Thoracic aorta (tissue), 2 donors: ENCODE measurements around the gene THAP7. TPM values are rescaled to one million over a fixed set of nuclear protein-coding genes. Genes with fewer than 3 reads are reported as not detected.
A peak's percentile ranks its signal among the peaks of the same experiment; 100 is the strongest.

Source experiments
- ATAC-seq: fragments of 150-250 bp; one replicate; pipeline ENCODE4 v1.8.0; 2017; ENCODE audit warnings: low read depth; ENCODE audit not compliant: insufficient number of reproducible peaks, low FRiP score
- DNase-seq: peaks from one replicate; pipeline ENCODE4 v3.0.0-alpha.2; 2020; ENCODE audit warnings: low spot score
- H3K27ac ChIP-seq, 2 donors: fragments of 200-600 bp; sonication (generic); 1 replicate in 1 of 2; 2 replicates in 1 of 2; pipeline ENCODE4 v1.5.1; 2016; ENCODE audit warnings: mild to moderate bottlenecking in 2 of 2, moderate library complexity in 2 of 2
- H3K27me3 ChIP-seq: fragments of 200-600 bp; sonication (generic); replicated peaks from 2 replicates; pipeline ENCODE4 v1.6.0; 2016; ENCODE audit warnings: mild to moderate bottlenecking; ENCODE audit not compliant: insufficient read depth
- H3K36me3 ChIP-seq: fragments of 200-600 bp; sonication (generic); one replicate; pipeline ENCODE4 v1.5.1; 2016
- H3K4me1 ChIP-seq, 2 donors: fragments of 200-600 bp; sonication (generic); 1 replicate in 1 of 2; 2 replicates in 1 of 2; pipeline versions ENCODE4 v1.5.1 to v1.6.0; 2016; ENCODE audit warnings: low read depth in 2 of 2, mild to moderate bottlenecking in 1 of 2; ENCODE audit not compliant: control insufficient read depth in 1 of 2
- H3K4me3 ChIP-seq: fragments of 200-600 bp; sonication (generic); 2 replicates; pipeline ENCODE4 v1.5.1; 2016; ENCODE audit warnings: mild to moderate bottlenecking
- H3K9me3 ChIP-seq: fragments of 200-600 bp; sonication (generic); 2 replicates; pipeline ENCODE4 v1.5.1; 2016
- total RNA-seq, 2 donors: library from RNA; depleted of rRNA; stranded (reverse); fragments of >200 nt; gene quantifications; one replicate each; pipeline versions ENCODE4 v1.1.0 to v1.2.3, GENCODE V29; 2016
- TF ChIP-seq, protein P1 (sequence below): fragments of 200-600 bp; sonication (generic); IDR thresholded peaks from one replicate; pipeline ENCODE4 v1.5.1; 2019; ENCODE audit warnings: antibody characterized with exemption

Gene THAP7
- total RNA-seq, 2 donors from 2014 or later: 38.3 to 60.0 TPM

GRCh38 chr22:21018314-21018713, 16.4 kb upstream of the THAP7 start:
- Histone ChIP-seq H3K9me3 (no peaks in the 10 kb centered on the region), H3K27me3 (no peaks in the 10 kb centered on the region), H3K27ac (no peak overlapping the region), H3K36me3 (no peaks in the 10 kb centered on the region), H3K4me1 (peaks cover 15 to 26% of the 10 kb centered on the region in 2 donors), H3K4me3 (no peak overlapping the region)
- TF ChIP-seq, protein P1, sequence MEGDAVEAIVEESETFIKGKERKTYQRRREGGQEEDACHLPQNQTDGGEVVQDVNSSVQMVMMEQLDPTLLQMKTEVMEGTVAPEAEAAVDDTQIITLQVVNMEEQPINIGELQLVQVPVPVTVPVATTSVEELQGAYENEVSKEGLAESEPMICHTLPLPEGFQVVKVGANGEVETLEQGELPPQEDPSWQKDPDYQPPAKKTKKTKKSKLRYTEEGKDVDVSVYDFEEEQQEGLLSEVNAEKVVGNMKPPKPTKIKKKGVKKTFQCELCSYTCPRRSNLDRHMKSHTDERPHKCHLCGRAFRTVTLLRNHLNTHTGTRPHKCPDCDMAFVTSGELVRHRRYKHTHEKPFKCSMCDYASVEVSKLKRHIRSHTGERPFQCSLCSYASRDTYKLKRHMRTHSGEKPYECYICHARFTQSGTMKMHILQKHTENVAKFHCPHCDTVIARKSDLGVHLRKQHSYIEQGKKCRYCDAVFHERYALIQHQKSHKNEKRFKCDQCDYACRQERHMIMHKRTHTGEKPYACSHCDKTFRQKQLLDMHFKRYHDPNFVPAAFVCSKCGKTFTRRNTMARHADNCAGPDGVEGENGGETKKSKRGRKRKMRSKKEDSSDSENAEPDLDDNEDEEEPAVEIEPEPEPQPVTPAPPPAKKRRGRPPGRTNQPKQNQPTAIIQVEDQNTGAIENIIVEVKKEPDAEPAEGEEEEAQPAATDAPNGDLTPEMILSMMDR: no peak
- DNase-seq (no peak), ATAC-seq (no peak)

GRCh38 chr22:21016644-21017420, 14.9 kb upstream of the THAP7 start:
- DNase-seq (no peak), ATAC-seq (no peak)

DNA sequence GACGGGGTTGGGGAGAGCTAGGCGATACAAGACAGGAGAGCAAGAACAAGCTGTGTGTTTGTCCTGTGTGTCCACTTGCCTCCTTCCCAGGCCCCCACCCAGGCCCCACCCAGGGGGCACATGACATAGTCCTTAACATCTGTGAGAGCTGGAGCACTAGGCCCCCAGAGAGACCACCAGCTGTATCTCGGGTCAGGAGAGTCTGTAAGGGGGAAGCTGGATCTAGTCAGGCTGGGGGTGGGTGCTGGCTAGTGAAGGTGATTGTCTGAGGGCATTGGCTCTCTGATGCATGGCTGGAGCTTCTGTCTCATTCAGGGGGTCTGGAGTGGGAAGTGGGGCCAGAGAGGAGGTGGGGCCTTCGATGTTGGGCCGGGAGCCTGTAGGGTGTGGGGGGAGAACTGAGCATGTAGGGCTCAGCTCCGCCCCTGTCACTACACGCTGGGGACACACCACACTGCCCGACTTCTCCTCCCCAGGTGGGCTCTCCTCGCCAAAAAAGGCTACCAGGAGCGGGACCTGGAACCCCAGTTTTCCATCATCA, 13.6 kb upstream of the THAP7 start:
- Histone ChIP-seq H3K27me3 (no peaks in the 10 kb centered on the region), H3K4me3 (peak overlapping the region; percentile 72), H3K27ac (no peak overlapping the region), H3K36me3 (no peaks in the 10 kb centered on the region), H3K4me1 (peaks cover 15 to 26% of the 10 kb centered on the region in 2 donors), H3K9me3 (no peaks in the 10 kb centered on the region)
- TF ChIP-seq, protein P1: no peak
- no peak for ATAC-seq
- DNase-seq: no peak

More at GRCh38 chr22:21016644-21017420, 14.9 kb upstream of the THAP7 start:
- Histone ChIP-seq H3K36me3 (no peaks in the 10 kb centered on the region), H3K27me3 (no peaks in the 10 kb centered on the region), H3K9me3 (no peaks in the 10 kb centered on the region), H3K4me1 (peaks cover 15 to 26% of the 10 kb centered on the region in 2 donors), H3K27ac (no peak overlapping the region), H3K4me3 (no peak overlapping the region)
- TF ChIP-seq, protein P1: no peak

DNA sequence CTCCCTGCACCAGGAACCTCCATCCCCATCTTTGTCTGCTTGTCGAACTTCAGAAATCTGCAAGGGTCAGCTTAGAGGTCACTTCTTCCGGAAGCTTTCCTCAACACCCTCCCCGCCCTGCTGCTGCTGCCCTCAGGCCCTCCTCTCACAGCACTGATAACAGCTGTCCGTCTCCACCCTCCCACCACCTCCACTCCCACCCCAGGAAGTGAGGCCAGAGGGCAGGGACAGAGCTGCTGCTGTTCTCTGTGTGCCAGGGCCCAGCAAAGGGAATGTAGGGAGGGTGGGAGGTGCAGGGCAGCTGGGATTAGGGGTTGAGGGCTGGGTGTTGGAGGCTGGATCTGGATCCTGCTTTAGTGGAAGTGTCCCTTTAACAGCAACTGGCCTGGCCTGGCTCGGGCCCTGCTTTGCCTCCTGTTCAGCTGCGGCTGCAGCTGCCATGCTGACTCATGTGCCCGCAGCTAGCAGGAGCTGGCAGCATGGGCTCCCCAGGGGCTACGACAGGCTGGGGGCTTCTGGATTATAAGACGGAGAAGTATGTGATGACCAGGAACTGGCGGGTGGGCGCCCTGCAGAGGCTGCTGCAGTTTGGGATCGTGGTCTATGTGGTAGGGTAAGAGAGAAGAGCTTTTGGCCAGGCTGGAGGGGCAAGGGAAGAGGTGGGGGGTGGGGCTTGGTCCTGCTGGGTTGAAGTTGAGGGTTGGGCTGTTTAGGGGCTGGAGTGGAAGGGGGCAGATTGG, 13.0 kb upstream of the THAP7 start, which contains the start of gene P2RX6:
Gene P2RX6, plus strand, starts transcription at position 440 of the 740 bp plus-strand sequence. Its CDS starts 10 bp downstream, at position 450.
- H3K4me1 ChIP-seq: peaks cover 15 to 26% of the 10 kb centered on the region in 2 donors
- H3K27me3 ChIP-seq: no peaks in the 10 kb centered on the region
- peak within 1 kb of the TSS in 1 of 2 donors; percentile 55 for H3K27ac ChIP-seq
- ATAC-seq (no peak), DNase-seq (no peak)
- no peaks in the 10 kb centered on the region for H3K9me3 ChIP-seq
- TF ChIP-seq, protein P1: no peak
- peak within 1 kb of the TSS; percentile 72 for H3K4me3 ChIP-seq
- no peaks in the 10 kb centered on the region for H3K36me3 ChIP-seq
